HepG2 (cell line): Measurements from ENCODE around the gene COL8A2. TPM values are rescaled to one million over a fixed set of nuclear protein-coding genes. Genes with fewer than 3 reads are reported as not detected.
A peak's percentile ranks its signal among the peaks of the same experiment; 100 is the strongest.

ENCODE experiments used
- FIP1L1 ChIP-seq: fragments of 200-400 bp; formaldehyde crosslinking; IDR thresholded peaks from 2 replicates; pipeline ENCODE4 v1.6.1; 2018; ENCODE audit warnings: low read depth, mild to moderate bottlenecking, low read length, moderate library complexity, borderline replicate concordance; ENCODE audit not compliant: insufficient read depth
- KLF9 ChIP-seq: IDR thresholded peaks from 2 replicates; pipeline ENCODE4 v1.6.1; 2016; ENCODE audit warnings: low read depth
- ZNF839 ChIP-seq: sonication (generic); formaldehyde crosslinking; IDR thresholded peaks from 2 replicates; pipeline ENCODE4 v1.4.0; 2020; ENCODE audit warnings: missing genetic modification reagents, mild to moderate bottlenecking, borderline replicate concordance
- ZSCAN20 ChIP-seq: sonication (generic); formaldehyde crosslinking; IDR thresholded peaks from 2 replicates; pipeline ENCODE4 v1.4.0; 2020; ENCODE audit warnings: missing genetic modification reagents, mild to moderate bottlenecking, borderline replicate concordance
- polyA plus RNA-seq, 8 experiments: library from polyadenylated mRNA; depleted of rRNA in 3 of 8; stranded (reverse) in 7 of 8; unstranded in 1 of 8; fragments of >200 nt; fragmentation: Illumina TruSeq in 4 of 8; extraction: Trizol in 4 of 8; gene quantifications; 2 replicates each; pipeline versions ENCODE4 v1.2.1 to v1.2.3, GENCODE V29; 2011 to 2016; ENCODE audit warnings: low read depth in 4 of 8, missing spikeins in 1 of 8, mixed read lengths in 1 of 8; ENCODE audit not compliant: insufficient read depth in 1 of 8
- total RNA-seq, 5 experiments: library from RNA; depleted of rRNA; stranded (reverse); fragments of >200 nt; fragmentation: Illumina TruSeq; extraction: Trizol; gene quantifications; 2 replicates each; pipeline ENCODE4 v1.2.3, GENCODE V29; 2016; ENCODE audit warnings: low read depth in 1 of 5
- TF ChIP-seq, protein P1 (sequence below): sonication (generic); formaldehyde crosslinking; IDR thresholded peaks from one replicate; pipeline ENCODE4 v1.5.1; 2020; ENCODE audit warnings: mild to moderate bottlenecking, missing genetic modification reagents; ENCODE audit errors: not compliant biosample characterization
- TF ChIP-seq, protein P2 (sequence below): sonication (generic); formaldehyde crosslinking; IDR thresholded peaks from 2 replicates; pipeline ENCODE4 v1.4.0; 2020; ENCODE audit warnings: missing genetic modification reagents
- TF ChIP-seq, protein P3 (sequence below): sonication (generic); formaldehyde crosslinking; IDR thresholded peaks from 2 replicates; pipeline ENCODE4 v1.4.0; 2020; ENCODE audit warnings: missing genetic modification reagents
- TF ChIP-seq, protein P4 (sequence below): sonication (generic); formaldehyde crosslinking; IDR thresholded peaks from 2 replicates; pipeline ENCODE4; 2020; ENCODE audit warnings: missing genetic modification reagents, mild to moderate bottlenecking, borderline replicate concordance

The COL8A2 gene
- total and polyA plus RNA-seq, 2 of the 13 experiments (the other 11 are each of a cell fraction or from before 2014, with no cell fraction given) = 0.13 to 0.24 TPM

DNA sequence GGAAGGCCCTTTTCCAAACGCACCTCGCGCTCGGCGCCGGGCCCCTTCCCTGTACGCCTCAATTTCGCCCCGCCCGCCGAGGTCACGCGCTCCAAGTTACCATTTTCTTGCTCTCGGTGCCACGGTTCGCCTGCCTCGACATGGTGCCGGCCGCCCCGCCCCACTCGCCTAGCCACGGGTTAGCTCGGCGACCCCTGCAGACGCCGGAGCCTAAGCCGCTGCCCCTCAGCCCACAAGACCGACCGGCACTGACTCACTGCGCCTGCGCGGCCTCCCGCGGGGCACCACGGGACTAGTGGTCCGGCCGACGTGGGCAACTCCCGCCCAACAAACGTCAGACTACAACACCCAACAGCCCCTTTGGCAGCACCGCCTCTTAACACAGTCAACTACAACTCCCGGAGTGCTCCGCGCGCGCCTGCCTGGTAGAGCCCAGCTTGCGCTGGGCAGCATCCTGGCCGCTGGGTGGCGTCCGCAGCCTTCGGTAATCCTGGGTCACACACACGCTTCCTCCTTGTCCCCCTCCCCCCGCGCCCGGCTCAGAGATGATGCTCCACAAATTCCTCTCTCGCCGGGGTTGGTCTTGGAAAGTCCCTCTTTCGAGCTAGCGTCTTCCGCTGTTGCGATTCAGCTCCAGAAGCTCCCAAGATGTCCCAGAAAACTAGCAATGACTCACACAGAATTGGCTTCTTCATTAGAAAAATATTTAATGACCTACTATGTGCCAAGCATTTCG is 24.4 kb upstream of the COL8A2 start, which contains the start of gene TRAPPC3 (continued):
- TF ChIP-seq, protein P1, sequence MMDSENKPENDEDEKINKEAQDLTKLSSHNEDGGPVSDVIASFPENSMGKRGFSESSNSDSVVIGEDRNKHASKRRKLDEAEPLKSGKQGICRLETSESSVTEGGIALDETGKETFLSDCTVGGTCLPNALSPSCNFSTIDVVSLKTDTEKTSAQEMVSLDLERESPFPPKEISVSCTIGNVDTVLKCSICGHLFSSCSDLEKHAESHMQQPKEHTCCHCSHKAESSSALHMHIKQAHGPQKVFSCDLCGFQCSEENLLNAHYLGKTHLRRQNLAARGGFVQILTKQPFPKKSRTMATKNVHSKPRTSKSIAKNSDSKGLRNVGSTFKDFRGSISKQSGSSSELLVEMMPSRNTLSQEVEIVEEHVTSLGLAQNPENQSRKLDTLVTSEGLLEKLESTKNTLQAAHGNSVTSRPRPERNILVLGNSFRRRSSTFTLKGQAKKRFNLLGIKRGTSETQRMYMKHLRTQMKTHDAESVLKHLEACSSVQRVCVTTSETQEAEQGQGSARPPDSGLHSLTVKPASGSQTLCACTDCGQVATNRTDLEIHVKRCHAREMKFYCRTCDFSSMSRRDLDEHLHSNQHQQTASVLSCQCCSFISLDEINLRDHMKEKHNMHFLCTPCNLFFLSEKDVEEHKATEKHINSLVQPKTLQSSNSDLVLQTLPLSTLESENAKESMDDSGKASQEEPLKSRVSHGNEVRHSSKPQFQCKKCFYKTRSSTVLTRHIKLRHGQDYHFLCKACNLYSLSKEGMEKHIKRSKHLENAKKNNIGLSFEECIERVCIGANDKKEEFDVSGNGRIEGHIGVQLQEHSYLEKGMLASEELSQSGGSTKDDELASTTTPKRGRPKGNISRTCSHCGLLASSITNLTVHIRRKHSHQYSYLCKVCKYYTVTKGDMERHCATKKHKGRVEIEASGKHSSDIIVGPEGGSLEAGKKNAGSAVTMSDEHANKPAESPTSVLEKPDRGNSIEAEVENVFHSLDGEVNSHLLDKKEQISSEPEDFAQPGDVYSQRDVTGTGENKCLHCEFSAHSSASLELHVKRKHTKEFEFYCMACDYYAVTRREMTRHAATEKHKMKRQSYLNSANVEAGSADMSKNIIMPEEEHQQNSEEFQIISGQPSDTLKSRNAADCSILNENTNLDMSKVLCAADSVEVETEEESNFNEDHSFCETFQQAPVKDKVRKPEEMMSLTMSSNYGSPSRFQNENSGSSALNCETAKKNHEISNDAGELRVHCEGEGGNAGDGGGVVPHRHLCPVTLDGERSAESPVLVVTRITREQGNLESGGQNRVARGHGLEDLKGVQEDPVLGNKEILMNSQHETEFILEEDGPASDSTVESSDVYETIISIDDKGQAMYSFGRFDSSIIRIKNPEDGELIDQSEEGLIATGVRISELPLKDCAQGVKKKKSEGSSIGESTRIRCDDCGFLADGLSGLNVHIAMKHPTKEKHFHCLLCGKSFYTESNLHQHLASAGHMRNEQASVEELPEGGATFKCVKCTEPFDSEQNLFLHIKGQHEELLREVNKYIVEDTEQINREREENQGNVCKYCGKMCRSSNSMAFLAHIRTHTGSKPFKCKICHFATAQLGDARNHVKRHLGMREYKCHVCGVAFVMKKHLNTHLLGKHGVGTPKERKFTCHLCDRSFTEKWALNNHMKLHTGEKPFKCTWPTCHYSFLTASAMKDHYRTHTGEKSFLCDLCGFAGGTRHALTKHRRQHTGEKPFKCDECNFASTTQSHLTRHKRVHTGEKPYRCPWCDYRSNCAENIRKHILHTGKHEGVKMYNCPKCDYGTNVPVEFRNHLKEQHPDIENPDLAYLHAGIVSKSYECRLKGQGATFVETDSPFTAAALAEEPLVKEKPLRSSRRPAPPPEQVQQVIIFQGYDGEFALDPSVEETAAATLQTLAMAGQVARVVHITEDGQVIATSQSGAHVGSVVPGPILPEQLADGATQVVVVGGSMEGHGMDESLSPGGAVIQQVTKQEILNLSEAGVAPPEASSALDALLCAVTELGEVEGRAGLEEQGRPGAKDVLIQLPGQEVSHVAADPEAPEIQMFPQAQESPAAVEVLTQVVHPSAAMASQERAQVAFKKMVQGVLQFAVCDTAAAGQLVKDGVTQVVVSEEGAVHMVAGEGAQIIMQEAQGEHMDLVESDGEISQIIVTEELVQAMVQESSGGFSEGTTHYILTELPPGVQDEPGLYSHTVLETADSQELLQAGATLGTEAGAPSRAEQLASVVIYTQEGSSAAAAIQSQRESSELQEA (CRISPR knock-in tag) = peak; percentile 78
- TF ChIP-seq KLF9 (CRISPR knock-in tag) (peak; percentile 79; the same call in 1 of the 2 replicates), FIP1L1 (no peak; the same call in 1 of the 2 replicates), ZSCAN20 (CRISPR knock-in tag) (peak; percentile 24; the same call in 1 of the 2 replicates), ZNF839 (no peak)
- TF ChIP-seq, protein P2, sequence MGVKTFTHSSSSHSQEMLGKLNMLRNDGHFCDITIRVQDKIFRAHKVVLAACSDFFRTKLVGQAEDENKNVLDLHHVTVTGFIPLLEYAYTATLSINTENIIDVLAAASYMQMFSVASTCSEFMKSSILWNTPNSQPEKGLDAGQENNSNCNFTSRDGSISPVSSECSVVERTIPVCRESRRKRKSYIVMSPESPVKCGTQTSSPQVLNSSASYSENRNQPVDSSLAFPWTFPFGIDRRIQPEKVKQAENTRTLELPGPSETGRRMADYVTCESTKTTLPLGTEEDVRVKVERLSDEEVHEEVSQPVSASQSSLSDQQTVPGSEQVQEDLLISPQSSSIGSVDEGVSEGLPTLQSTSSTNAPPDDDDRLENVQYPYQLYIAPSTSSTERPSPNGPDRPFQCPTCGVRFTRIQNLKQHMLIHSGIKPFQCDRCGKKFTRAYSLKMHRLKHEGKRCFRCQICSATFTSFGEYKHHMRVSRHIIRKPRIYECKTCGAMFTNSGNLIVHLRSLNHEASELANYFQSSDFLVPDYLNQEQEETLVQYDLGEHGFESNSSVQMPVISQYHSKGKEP = no peak
- TF ChIP-seq, protein P3, sequence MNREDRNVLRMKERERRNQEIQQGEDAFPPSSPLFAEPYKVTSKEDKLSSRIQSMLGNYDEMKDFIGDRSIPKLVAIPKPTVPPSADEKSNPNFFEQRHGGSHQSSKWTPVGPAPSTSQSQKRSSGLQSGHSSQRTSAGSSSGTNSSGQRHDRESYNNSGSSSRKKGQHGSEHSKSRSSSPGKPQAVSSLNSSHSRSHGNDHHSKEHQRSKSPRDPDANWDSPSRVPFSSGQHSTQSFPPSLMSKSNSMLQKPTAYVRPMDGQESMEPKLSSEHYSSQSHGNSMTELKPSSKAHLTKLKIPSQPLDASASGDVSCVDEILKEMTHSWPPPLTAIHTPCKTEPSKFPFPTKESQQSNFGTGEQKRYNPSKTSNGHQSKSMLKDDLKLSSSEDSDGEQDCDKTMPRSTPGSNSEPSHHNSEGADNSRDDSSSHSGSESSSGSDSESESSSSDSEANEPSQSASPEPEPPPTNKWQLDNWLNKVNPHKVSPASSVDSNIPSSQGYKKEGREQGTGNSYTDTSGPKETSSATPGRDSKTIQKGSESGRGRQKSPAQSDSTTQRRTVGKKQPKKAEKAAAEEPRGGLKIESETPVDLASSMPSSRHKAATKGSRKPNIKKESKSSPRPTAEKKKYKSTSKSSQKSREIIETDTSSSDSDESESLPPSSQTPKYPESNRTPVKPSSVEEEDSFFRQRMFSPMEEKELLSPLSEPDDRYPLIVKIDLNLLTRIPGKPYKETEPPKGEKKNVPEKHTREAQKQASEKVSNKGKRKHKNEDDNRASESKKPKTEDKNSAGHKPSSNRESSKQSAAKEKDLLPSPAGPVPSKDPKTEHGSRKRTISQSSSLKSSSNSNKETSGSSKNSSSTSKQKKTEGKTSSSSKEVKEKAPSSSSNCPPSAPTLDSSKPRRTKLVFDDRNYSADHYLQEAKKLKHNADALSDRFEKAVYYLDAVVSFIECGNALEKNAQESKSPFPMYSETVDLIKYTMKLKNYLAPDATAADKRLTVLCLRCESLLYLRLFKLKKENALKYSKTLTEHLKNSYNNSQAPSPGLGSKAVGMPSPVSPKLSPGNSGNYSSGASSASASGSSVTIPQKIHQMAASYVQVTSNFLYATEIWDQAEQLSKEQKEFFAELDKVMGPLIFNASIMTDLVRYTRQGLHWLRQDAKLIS (CRISPR knock-in tag) = no peak
- TF ChIP-seq, protein P4, sequence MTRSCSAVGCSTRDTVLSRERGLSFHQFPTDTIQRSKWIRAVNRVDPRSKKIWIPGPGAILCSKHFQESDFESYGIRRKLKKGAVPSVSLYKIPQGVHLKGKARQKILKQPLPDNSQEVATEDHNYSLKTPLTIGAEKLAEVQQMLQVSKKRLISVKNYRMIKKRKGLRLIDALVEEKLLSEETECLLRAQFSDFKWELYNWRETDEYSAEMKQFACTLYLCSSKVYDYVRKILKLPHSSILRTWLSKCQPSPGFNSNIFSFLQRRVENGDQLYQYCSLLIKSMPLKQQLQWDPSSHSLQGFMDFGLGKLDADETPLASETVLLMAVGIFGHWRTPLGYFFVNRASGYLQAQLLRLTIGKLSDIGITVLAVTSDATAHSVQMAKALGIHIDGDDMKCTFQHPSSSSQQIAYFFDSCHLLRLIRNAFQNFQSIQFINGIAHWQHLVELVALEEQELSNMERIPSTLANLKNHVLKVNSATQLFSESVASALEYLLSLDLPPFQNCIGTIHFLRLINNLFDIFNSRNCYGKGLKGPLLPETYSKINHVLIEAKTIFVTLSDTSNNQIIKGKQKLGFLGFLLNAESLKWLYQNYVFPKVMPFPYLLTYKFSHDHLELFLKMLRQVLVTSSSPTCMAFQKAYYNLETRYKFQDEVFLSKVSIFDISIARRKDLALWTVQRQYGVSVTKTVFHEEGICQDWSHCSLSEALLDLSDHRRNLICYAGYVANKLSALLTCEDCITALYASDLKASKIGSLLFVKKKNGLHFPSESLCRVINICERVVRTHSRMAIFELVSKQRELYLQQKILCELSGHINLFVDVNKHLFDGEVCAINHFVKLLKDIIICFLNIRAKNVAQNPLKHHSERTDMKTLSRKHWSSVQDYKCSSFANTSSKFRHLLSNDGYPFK = peak; percentile 99
